Stimulated activated CD8-positive, alpha-beta memory T cell treated with anti-CD3 and anti-CD28 coated beads, Interleukin-12 subunit alpha, Interleukin-12 subunit beta, amount 100 ng/mL, for 24 hours (primary cell): ENCODE results near the gene HVCN1.
"Not testable (repeated sequence)": the region's sequence is repeated elsewhere in the genome, so short reads cannot be mapped to it uniquely, and the experiment has no call there.

Experiments used
- DNase-seq: peaks from one replicate; pipeline ENCODE4 v3.0.0-alpha.2; 2020; ENCODE audit errors: extremely low read depth

Gene HVCN1, protein sequence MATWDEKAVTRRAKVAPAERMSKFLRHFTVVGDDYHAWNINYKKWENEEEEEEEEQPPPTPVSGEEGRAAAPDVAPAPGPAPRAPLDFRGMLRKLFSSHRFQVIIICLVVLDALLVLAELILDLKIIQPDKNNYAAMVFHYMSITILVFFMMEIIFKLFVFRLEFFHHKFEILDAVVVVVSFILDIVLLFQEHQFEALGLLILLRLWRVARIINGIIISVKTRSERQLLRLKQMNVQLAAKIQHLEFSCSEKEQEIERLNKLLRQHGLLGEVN

DNA sequence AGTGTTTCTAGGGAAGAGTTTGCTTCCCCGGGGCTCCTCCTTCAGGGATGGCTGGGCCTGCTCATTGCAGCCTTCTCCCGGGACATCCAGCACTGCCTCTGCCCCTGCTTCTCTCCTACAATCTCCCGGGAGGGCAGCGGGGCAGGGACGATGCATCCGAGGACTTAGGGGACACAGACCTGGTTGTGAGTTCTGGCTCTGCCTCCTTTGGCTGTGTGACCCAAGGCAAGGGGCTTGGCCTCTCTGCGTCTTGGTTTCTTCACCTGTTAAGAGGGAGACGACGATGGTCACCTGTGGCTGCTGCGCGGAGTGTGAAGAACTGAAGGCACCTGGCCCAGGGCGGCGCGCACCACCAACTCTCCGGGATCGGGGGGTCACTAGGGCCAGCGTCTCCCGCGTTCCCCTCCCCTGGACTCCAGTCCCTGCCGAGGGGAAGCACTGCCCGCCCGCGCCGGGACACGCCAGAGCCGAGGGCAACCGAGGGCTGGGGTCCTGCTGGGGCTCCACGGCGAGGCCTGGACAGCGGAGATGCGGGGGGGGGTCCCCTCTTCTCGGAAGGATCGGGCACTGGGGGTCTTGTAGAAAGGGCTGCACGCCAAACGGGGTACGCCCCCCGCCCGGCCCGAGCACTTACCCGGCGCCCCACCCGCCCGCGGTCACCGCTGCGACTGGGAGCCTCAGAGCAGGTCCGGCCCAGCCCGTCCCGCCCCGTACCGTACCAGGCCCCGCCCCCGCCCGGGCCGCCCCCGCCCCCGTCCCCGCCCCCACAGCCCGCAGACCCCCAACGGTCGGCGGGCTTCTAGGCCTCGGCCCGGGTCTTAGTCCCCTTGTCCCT is at the start of gene HVCN1:
Gene HVCN1, minus strand, starts transcription at position 670 of the 835 bp plus-strand sequence. CDS start 5,870 bp downstream, outside the sequence.
- no peak for DNase-seq

DNA sequence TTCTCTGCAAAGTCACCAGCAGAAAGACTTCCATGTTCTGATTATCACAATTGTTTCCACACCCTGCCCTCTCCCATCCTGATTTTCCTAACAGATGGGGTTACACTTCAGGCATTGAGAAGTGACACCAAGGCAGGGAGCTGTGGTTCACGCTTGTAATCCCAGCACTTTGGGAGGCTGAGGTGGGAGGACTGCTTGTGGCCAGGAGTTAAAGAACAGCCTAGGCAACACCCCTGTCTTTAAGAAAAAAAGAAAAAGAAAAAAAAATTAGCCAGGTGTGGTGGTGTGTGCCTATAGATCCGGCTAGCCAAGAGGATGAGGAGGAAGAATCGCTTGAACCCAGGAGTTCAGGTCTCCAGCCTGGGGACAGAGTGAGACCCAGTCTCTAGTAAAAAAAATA is 48.6 kb upstream of the HVCN1 start:
- DNase-seq = no peak

DNA sequence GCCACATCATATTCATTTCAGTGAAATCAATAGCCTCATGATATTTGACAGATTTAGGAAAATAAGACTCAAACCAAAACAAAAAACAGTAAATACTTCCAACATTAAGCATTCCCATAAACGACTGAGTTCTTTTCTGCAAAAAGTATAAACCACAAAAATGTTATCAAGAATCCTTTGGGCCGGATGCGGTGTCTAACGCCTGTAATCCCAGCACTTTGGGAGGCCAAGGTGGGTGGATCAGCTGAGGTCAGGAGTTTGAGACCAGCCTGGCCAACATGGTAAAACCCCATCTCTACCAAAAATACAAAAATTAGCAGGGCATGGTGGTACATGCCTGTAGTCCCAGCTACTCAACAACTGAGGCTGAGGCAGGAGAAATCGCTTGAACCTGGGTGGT is 48.1 kb upstream of the HVCN1 start:
- DNase-seq = not testable (repeated sequence)

DNA sequence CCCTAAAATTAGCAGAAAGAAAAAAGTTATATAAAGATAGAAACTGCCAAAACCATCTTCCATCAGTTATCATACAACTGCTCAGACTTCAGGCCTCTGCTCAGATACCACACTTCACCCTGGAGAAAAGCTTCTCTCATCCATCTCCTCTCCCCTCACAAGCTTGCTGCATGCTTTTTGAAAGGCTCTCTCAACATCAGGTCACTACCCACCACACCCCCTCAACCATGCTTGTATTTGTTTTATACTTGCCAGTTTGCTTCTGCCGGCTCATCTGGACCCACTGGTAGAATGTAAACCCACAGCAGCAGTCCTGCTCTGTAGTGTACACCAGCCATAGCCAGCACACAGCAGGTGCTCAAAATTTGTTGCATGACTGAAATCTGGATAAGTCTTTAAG is 45.0 kb upstream of the HVCN1 start:
- no peak for DNase-seq

DNA sequence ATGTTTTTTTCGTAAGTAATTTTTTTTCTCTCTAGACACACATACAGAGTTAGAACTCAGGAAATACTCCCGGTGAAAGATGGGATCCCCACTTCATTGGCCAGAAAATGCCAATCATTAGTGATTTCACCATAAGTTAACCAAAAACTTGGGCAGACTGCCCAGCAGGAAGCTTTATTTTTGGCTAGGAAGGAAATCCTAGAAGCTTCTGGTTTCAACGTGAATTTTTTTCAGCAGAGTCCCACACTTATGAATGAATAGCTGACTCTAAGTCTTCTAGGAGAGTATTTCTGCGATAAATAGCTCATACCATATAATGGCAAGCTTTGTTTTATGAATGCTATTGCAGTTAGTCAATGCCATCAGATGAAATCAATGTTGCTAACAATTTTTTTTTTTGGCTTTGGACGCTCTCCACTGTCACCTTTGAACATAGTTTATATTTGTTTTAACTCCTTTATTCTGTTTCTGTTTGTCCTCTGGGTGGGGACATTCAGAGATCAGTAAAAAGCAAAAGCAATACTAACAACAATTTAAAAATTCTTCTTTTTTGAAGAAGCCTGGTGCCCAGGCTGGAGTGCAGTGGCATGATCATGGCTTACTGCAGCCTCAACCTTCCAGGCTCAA is 44.3 kb upstream of the HVCN1 start:
- DNase-seq = no peak

DNA sequence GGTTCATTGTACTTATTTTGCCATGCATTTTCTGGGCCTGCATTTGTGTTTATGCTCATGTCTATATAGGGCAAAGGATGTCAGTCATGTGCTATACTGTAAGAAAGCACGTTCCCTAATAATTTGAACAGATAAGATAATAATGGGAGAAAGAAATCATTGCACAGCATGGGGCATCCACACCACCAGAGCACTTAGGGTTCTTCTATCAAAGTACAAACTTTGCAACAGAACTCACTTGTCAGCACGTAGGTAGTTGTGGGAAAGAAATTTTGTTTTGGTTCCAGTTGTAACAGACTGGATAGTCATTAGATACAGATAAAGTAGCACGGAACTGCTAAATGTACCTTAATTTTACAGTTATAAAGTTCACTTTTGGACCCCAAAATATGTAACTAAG is 43.7 kb upstream of the HVCN1 start:
- no peak for DNase-seq

DNA sequence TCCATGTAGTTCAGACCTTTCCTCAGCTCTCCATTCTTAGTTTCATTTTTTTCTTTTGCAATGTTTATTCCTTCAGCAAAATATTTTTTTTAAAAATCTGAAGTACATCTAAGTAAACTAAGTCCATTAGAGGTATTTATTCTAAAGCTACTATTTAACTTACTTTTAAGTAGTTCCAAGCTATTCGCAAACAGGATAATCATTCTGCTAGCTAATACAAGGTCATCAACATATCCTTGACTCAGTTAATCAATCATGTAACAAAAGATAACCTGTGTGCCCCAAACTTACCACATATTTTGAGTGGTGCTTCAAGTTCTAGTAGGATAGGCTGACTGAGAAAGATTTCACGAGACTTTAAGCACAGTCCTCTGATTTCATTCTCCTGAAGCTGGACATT is 42.6 kb upstream of the HVCN1 start:
- DNase-seq = no peak

DNA sequence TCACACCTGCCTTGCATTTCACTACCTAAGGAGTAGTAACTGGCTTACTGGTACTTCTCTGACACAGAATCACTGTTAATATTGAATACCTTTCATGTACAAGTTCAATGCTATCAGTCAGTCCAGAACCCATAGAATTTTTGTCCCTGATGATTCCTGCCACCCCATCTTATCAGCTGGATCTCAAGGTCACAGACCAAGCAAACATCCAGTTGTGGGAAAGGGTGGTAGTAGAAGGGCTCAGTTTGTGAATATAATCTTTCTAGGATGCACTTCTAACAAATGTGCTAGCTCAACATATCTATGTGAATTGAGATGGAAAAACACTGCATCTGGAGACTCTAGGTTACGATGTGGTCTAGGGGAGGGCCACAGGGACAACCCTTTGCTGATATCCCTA is 39.7 kb upstream of the HVCN1 start:
- no peak for DNase-seq

DNA sequence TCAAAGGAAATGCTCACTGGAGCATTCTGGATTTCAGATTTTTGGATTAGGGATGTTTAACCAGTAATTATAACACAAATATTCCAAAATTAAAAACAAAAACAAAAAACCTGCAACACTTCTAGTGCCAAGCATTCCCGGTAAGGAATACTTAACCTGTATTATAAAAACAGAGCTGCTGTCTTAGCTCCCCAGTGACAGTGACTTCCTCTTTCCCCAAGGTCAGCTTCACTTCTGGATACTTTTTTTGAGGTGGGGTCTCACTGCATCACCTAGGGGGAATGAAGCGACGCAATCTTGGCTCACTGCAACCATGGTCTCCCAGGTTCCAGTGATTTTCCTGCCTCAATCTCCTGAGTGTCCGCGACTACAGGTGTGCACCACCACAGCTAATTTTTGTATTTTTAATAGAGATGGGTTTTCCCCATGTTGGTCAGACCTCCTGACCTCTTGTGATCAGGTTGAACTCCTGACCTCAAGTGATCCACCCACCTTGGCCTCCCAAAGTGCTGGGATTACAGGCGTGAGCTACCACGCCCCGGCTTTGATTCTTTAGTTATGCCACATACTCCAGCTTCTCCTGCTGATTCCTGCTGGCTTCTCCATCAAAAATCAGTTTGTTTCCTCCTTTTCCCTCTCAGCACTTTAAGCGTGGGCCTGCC is 37.9 kb upstream of the HVCN1 start:
- no peak for DNase-seq

DNA sequence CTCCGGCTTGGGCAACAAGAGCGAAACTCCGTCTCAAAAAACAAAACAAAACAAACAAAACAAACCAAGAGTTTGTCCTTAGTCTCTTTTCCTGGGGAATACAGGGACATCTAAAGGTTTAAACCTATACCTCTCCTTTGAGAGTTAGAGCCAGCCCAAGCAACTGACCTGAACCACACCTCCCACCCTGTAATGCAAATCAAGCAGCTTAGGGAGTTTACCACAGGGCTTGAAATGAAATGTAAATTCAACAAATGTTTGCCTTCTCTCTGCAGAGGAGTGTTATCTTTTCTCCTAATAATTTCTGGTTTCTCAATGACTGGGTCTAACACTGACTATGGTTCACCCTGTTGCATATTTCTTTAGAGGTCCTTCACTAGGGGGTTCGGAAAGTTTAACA is 37.1 kb upstream of the HVCN1 start:
- DNase-seq = no peak

DNA sequence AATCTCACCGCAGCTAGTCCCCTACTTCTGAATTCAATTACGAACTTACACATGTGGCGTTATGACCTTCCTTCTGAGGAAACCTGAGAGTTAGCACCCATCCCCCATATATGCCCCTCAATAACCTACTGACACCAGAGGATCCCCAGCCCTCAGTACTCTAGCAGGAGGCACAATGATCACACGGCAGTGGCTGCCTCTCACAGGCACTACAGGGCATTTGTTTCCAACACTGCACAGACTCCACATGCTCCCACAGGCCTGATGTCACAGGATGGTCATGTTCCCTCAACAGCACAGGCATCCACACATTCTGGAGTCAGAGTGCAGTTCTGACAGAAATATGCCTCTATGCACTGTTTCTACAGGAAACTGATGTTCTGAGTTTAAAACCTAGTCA is 36.4 kb upstream of the HVCN1 start:
- no peak for DNase-seq

DNA sequence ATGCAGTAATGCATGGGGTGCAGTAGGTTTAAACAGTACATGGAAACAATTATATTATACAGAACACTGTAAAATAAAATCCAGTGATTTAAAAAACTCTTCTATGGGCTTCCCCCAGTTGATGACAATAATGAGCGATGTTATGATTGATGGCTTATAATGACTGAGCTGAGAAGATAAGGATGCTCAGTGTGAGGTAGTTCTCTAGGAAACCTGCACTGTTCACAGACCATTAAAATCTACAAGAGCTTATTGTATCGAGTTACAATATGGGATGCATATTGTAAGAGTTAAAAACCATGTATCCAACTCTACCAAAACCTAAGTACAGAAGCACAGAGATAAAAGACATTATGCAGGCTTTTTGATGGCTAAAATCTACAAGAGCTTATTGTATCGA is 34.0 kb upstream of the HVCN1 start:
- DNase-seq = not testable (repeated sequence)

DNA sequence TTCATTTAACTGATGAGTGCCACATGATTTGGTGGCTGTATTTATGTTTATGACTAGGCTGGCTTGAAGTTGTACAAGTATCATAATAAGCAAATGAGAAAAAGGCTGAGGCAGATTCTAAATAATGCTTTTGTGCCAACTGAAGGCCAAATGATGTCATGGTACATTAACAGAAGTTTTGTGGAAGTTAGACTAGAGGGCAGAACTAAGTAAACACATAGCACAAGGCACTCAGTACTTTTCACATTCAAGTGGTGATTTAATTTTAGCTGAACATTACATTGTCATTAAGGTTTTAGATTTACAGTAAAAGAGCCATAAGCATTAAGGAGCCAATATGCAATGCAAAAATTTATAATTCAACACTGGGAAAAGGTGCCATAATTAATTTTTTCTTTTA is 32.7 kb upstream of the HVCN1 start:
- no peak for DNase-seq

DNA sequence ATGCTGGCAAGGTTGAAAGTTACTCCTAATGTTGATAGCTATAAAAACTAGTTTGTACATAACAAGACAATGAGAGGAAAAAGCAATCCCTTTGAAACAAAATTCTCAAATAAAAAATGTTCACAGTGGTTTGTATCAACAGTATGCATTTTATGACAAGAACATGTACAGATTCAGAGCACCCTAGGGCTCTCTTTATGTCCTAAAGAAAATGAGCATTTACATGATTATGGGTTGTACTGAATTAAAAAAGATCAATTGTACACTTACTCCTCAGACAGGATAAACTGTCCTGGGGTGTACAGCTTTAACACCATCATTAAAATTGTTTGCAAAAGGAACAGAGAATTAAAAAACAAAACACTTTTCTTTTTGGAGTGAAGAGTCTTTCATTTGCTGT is 31.6 kb upstream of the HVCN1 start:
- no peak for DNase-seq

DNA sequence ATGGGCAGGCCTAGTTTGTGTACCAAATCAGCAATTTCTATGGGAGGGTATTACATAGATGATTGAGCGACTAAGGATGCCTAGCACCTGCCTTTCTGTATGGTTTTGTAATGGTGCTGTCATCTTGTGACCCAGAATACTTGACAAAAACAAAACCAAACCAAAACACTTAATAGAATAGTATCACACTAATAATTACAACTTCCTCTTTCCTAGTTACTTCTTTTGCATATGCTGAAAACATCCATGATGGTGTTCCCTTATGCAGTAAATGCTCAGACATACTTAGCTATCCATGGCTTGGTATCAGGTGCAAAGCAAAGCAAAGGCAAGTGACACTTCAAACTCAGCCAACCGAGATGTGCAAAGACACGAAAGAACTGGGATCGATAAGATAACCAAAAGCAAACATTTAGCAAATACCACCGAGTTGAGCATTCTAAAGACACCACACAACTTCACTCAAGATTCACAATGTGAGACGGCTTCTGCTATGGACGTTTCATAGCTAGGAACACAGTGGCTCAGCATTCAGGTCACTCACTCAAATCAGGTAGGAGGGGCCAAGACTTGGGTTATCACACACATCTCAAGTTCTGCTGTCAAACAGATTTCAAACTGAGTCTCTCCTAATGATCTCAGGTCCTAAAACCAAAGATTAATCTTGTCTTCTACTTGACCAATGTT is 29.4 kb upstream of the HVCN1 start:
- DNase-seq = no peak

DNA sequence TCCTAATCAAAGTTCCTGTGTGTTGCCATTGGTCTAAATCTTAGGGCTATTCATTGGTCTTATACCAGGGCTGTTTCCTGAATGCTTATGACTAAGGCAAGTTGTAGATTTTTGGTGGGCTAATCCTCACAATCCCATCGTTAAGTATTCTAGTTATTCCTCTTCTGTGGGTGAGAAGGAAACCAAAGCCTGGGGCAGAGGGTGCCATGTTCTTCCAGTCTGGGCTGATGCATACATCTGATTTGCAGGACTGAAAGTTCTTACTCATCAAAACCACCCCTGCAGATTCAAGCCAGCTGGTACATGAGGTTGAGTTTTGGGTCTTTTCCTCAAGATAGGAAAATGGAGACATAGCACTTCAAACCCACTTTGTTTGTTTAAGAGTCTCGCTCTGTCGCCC is 28.1 kb upstream of the HVCN1 start:
- no peak for DNase-seq

DNA sequence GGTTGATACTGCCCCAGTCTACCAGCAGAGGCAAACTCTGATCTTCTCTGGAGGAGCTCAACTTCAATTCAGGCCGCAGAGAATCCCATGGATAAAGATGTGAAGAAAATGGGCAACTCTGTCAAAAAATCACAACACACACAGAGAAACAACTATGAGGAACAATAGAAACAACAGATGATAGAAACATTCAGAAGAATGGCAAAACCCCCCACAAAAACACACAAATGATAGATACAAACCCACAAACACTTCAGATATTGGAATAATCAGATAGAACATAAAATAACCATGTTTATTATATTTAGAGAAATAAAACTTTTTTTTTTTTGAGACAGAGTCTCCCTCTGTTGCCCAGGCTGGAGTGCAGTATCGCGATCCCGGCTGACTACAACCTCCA is 20.0 kb upstream of the HVCN1 start:
- no peak for DNase-seq

DNA sequence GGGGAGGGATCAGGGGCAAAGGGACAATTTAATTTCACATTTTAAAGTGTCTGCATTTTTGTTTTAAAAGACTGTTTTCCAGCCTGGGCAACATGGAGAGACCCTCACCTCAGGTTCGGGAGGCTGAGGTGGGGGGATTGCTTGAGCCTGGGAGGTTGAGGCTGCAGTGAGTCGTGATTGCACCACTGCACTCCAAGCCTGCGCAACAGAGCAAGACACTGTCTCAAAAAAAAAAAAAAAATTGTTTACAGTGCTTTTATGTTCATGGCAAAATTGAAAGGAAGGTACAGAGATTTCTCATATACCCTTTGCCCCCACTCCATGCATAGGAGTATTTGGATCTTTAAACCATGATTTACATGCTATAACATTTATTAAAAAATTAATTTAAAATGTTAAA is 16.4 kb upstream of the HVCN1 start:
- DNase-seq = no peak

DNA sequence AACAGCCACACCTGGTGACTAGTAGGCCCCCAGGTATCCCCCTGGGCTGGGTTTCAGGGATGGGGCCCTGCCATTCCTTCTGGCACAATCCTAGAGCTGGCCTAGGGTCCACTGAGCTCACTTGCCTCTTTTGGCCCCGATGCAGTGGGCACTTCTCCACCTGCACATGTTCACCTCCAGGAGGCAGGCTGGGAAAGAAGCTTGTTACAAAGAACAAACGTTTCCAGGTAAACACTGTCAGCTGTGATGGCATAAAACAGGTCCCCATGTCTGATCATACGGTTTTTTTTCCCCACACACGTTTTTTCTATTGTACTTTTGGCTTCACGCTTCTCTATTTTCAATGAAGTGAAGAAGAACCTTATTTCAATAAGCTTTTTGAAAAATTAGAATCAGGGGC is 15.8 kb upstream of the HVCN1 start:
- no peak for DNase-seq

DNA sequence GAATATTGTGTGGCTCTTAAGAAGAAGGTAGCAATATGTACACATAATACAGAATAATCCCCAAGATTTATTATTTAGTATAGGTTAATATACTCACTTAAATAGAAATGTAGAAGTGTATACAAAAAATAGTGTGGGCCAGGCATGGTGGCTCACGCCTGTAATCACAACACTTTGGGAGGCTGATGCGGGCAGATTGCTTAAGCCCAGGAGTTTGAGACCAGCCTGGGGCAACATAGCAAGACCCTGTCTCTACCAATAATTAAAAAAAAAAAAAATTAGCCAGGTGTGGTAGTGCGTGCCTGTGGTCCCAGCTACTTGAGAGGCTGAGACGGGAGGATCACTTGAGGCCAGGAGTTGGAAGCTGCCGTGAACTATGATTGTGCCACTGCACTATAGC is 15.3 kb upstream of the HVCN1 start:
- no peak for DNase-seq

DNA sequence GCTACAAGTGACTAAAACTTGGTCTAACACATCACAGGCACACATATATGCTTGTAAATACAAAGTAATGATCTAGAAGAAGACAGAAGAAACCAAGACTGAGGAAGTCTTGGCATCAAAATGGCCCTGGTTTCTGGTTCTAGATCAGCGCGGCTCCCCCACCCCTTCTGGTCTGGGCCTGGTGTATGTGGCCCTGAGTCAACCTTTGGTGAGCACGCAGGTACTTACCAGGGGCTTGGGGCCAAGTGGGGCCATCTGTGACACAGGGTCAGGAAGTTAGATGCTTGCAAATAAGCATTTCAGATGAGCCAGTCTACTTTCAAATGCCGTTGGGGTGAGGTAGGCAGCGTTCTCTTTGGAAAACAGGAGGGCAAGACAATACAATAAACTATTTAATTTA is 13.2 kb upstream of the HVCN1 start:
- DNase-seq = no peak
